GM21619 (cell line): Measurements from ENCODE around the gene SH3GL1.

Experiments
- ATAC-seq: cut with Tn5 transposase; IDR thresholded peaks from one replicate; pipeline ENCODE4 v1.9.1; 2021; ENCODE audit not compliant: unreplicated experiment

Gene SH3GL1

GRCh38 chr19:4376991-4377781 lies 23.2 kb downstream of the SH3GL1 start:
- no peak for ATAC-seq

- no peak for ATAC-seq
These were observed 23.7 kb downstream of the SH3GL1 start for GRCh38 chr19:4376671-4376990.

- ATAC-seq = peak; percentile 17
These were observed 24.2 kb downstream of the SH3GL1 start for GRCh38 chr19:4376028-4376670.

- peak; percentile 36 for ATAC-seq
These were observed 25.0 kb downstream of the SH3GL1 start for GRCh38 chr19:4375164-4376027.

GRCh38 chr19:4374498-4375163 lies 25.7 kb downstream of the SH3GL1 start:
- ATAC-seq = no peak

GRCh38 chr19:4373601-4374497 lies 26.5 kb downstream of the SH3GL1 start:
- no peak for ATAC-seq

- ATAC-seq = no peak
These were observed 27.4 kb downstream of the SH3GL1 start for GRCh38 chr19:4373013-4373367.

- ATAC-seq = no peak
These were observed 28.0 kb downstream of the SH3GL1 start for GRCh38 chr19:4372165-4373012.

- no peak for ATAC-seq
These were observed 28.8 kb downstream of the SH3GL1 start for GRCh38 chr19:4371247-4372164.

GRCh38 chr19:4370418-4371041 lies 29.8 kb downstream of the SH3GL1 start:
- no peak for ATAC-seq

- ATAC-seq = peak; percentile 41
These were observed 30.5 kb downstream of the SH3GL1 start for GRCh38 chr19:4369888-4370260.

GRCh38 chr19:4369109-4369887 lies 31.0 kb downstream of the SH3GL1 start:
- peak; percentile 50 for ATAC-seq

- ATAC-seq = no peak
These were observed 32.1 kb downstream of the SH3GL1 start for GRCh38 chr19:4368128-4368820.

- ATAC-seq = no peak
These were observed 32.6 kb downstream of the SH3GL1 start for GRCh38 chr19:4367781-4368127.

GRCh38 chr19:4367336-4367723 lies 33.0 kb downstream of the SH3GL1 start:
- no peak for ATAC-seq

- ATAC-seq = no peak
These were observed 33.5 kb downstream of the SH3GL1 start for GRCh38 chr19:4366666-4367335.
